ENCODE measurements around the gene HOTAIR.

DNA sequence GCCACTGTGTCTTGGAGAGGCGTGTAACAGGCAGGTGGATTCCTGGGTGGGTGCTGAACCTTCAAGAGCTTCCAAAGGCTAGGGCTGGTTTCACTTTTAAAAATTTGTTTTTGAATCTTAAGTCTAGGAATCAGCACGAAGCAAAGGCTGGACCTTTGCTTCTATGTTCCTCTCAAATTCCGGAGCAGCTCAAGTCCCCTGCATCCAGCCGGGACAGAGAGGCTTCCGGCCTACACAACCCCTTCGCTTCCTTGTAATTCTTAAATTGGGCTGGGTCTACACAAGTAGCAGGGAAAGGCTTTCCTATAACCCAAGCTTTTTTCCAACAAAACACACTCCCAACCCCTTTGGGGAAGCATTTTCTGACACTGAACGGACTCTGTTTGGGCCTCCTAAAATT is 11.7 kb downstream of the HOTAIR start:
- TF ChIP-seq, protein P1, sequence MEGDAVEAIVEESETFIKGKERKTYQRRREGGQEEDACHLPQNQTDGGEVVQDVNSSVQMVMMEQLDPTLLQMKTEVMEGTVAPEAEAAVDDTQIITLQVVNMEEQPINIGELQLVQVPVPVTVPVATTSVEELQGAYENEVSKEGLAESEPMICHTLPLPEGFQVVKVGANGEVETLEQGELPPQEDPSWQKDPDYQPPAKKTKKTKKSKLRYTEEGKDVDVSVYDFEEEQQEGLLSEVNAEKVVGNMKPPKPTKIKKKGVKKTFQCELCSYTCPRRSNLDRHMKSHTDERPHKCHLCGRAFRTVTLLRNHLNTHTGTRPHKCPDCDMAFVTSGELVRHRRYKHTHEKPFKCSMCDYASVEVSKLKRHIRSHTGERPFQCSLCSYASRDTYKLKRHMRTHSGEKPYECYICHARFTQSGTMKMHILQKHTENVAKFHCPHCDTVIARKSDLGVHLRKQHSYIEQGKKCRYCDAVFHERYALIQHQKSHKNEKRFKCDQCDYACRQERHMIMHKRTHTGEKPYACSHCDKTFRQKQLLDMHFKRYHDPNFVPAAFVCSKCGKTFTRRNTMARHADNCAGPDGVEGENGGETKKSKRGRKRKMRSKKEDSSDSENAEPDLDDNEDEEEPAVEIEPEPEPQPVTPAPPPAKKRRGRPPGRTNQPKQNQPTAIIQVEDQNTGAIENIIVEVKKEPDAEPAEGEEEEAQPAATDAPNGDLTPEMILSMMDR (conservative IDR thresholded peaks at IDR 0.05 in 1 of 2, IDR thresholded peaks at IDR 0.05 in 1 of 2; ENCODE audit: low read depth in 1 of 2, low read length in 2 of 2): no peak
- no peak for TF ChIP-seq EZH2 (IDR thresholded peaks at IDR 0.05; ENCODE audit: low read length, missing control alignments)
